ENCODE measurements around the gene USP48. TPM values are rescaled to one million over a fixed set of nuclear protein-coding genes. Genes with fewer than 3 reads are reported as not detected.

The USP48 gene
- total and polyA plus RNA-seq, 2 of the 4 experiments (the other 2 are of a cell fraction) = 24.7 to 25.0 TPM

- no peak overlapping the region for H2AK9ac ChIP-seq (replicated peaks; ENCODE audit: low read depth, low read length, poor library complexity)
- no peak overlapping the region for H3K23ac ChIP-seq (ENCODE audit: low read depth, low read length)
- no peak overlapping the region for H4K5ac ChIP-seq (ENCODE audit: low read depth, low read length)
- no peak overlapping the region for H2AK5ac ChIP-seq (ENCODE audit: low read depth, low read length)
- no peaks in the 10 kb centered on the region for H3K36me3 ChIP-seq (ENCODE audit: control insufficient read depth, insufficient read depth, low read length)
- H2BK5ac ChIP-seq (ENCODE audit: low read depth, low read length, poor library complexity, severe bottlenecking) = no peak overlapping the region
- peaks cover 3% of the 10 kb centered on the region; the same call in 1 of the 2 replicates for H3K4me1 ChIP-seq (ENCODE audit: control insufficient read depth, insufficient read depth, low read length)
- H3K9ac ChIP-seq (ENCODE audit: low read depth, low read length) = no peak overlapping the region
- no peaks in the 10 kb centered on the region; the same call in 1 of the 2 replicates for H4K20me1 ChIP-seq (ENCODE audit: insufficient read depth, low read length)
- H3K14ac ChIP-seq (replicated peaks; ENCODE audit: low read depth, low read length) = no peak overlapping the region
- ATAC-seq (ENCODE audit: low read depth) (0 out of 2 replicates have a peak, but pooled peaks have one; percentile 17), DNase-seq (no peak)
- H3K9me3 ChIP-seq (ENCODE audit: control insufficient read depth, insufficient read depth, low read length) = no peaks in the 10 kb centered on the region
- in situ Hi-C loops (cut with MboI; ENCODE audit: low sequenced_read_pairs) = no loop called here
- H3K79me1 ChIP-seq (ENCODE audit: low read depth in 1 of 2, low read length in 2 of 2) = no peaks in the 10 kb centered on the region
- H2BK15ac ChIP-seq (ENCODE audit: low read depth, low read length) = no peak overlapping the region
- peak overlapping the region; percentile 63 for H2AFZ ChIP-seq (replicated peaks; ENCODE audit: low read length, poor library complexity)
- H4K8ac ChIP-seq (ENCODE audit: low read depth in 2 of 2, low read length in 2 of 2) = no peak overlapping the region
- intact Hi-C loops (cut with micrococcal nuclease) = no loop called here
- dilution Hi-C loops (cut with HindIII; ENCODE audit: low sequenced_read_pairs, unreplicated experiment) = no loop called here
- CTCF ChIA-PET = no interaction called here
- H2BK120ac ChIP-seq (ENCODE audit: low read depth, low read length) = no peak overlapping the region
- H3K4me2 ChIP-seq (ENCODE audit: low read depth, low read length) = no peak overlapping the region
- H3K4me3 ChIP-seq (ENCODE audit: insufficient read depth, low read depth, low read length) = no peak overlapping the region
- whole genome bisulfite sequencing, 2 experiments (ENCODE audit: extremely low coverage in 2 of 2, insufficient read length in 1 of 2) = 58% methylated on average over 2 of the region's 19 CpGs; no CpG with 5 or more reads in 1 of the 2 experiments
- no peak overlapping the region for H2BK20ac ChIP-seq (ENCODE audit: low read depth, low read length)
- no peak overlapping the region for H3K18ac ChIP-seq (ENCODE audit: low read depth, low read length)
- POLR2A ChIA-PET (ENCODE audit: unreplicated experiment) = no interaction called here
- no peak overlapping the region for H3K27ac ChIP-seq (ENCODE audit: insufficient read depth, low read length)
- no peak overlapping the region for H3K4ac ChIP-seq (ENCODE audit: low read depth, low read length)
- no peak overlapping the region for H3K56ac ChIP-seq (ENCODE audit: extremely low read depth, insufficient read depth, low read length)
- no peak overlapping the region for H4K91ac ChIP-seq (ENCODE audit: insufficient read depth, low read depth, low read length)
- peaks cover 64% of the 10 kb centered on the region for H3K27me3 ChIP-seq (ENCODE audit: control insufficient read depth, insufficient read depth, low read length)
- H3K9me1 ChIP-seq (ENCODE audit: insufficient read depth, low read length) = no peaks in the 10 kb centered on the region
- BruUV-seq (replicated peaks) = no TSS peak
- TF ChIP-seq MAZ (IDR thresholded peaks at IDR 0.05; ENCODE audit: borderline replicate concordance, low read depth, low read length) (no peak), MAFK (IDR thresholded peaks at IDR 0.05; ENCODE audit: low read depth, low read length) (no peak), FOS (IDR thresholded peaks at IDR 0.05; ENCODE audit: low read depth, low read length) (no peak), CHD1 (IDR thresholded peaks at IDR 0.05; ENCODE audit: low read depth, low read length) (no peak), BHLHE40 (IDR thresholded peaks at IDR 0.05; ENCODE audit: low read depth, low read length) (no peak), RFX5 (IDR thresholded peaks at IDR 0.05; ENCODE audit: low read depth, low read length) (no peak), CEBPB (IDR thresholded peaks at IDR 0.05; ENCODE audit: low read depth, low read length) (no peak), SMC3 (IDR thresholded peaks at IDR 0.05; ENCODE audit: low read depth, low read length) (no peak), ELK1 (IDR thresholded peaks at IDR 0.05; ENCODE audit: borderline replicate concordance, low read depth, low read length) (no peak), RAD21 (IDR thresholded peaks at IDR 0.05; ENCODE audit: low read length) (no peak), MXI1 (IDR thresholded peaks at IDR 0.05; ENCODE audit: borderline replicate concordance, low read depth, low read length) (no peak), NFE2L2 (IDR thresholded peaks at IDR 0.05; ENCODE audit: low read depth, low read length) (no peak), POLR2A (IDR thresholded peaks at IDR 0.05; ENCODE audit: low read depth, low read length) (no peak)
- TF ChIP-seq, protein P1, sequence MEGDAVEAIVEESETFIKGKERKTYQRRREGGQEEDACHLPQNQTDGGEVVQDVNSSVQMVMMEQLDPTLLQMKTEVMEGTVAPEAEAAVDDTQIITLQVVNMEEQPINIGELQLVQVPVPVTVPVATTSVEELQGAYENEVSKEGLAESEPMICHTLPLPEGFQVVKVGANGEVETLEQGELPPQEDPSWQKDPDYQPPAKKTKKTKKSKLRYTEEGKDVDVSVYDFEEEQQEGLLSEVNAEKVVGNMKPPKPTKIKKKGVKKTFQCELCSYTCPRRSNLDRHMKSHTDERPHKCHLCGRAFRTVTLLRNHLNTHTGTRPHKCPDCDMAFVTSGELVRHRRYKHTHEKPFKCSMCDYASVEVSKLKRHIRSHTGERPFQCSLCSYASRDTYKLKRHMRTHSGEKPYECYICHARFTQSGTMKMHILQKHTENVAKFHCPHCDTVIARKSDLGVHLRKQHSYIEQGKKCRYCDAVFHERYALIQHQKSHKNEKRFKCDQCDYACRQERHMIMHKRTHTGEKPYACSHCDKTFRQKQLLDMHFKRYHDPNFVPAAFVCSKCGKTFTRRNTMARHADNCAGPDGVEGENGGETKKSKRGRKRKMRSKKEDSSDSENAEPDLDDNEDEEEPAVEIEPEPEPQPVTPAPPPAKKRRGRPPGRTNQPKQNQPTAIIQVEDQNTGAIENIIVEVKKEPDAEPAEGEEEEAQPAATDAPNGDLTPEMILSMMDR (conservative IDR thresholded peaks at IDR 0.05; ENCODE audit: low read depth, low read length) = no peak
- TF ChIP-seq, protein P2, sequence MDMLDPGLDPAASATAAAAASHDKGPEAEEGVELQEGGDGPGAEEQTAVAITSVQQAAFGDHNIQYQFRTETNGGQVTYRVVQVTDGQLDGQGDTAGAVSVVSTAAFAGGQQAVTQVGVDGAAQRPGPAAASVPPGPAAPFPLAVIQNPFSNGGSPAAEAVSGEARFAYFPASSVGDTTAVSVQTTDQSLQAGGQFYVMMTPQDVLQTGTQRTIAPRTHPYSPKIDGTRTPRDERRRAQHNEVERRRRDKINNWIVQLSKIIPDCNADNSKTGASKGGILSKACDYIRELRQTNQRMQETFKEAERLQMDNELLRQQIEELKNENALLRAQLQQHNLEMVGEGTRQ (IDR thresholded peaks at IDR 0.05; ENCODE audit: low read depth, low read length) = no peak
Measured at GRCh38 chr1:21631944-21632887, 150.7 kb downstream of the USP48 start.

Data from IMR-90 (cell line).